Activated CD4-positive, alpha-beta T cell treated with anti-CD3 and anti-CD28 coated beads for 1 hour (primary cell): ENCODE results near the gene COPB2.

Source experiments
- DNase-seq: peaks from one replicate; pipeline ENCODE4 v3.0.0-alpha.2; 2020

The COPB2 gene

GRCh38 chr3:139327231-139327630, 62.2 kb downstream of the COPB2 start:
- no peak for DNase-seq

GRCh38 chr3:139326707-139327106, 62.7 kb downstream of the COPB2 start:
- no peak for DNase-seq

GRCh38 chr3:139326131-139326530, 63.3 kb downstream of the COPB2 start:
- DNase-seq: no peak

GRCh38 chr3:139325551-139325950, 63.9 kb downstream of the COPB2 start:
- no peak for DNase-seq

- no peak for DNase-seq
Measured at GRCh38 chr3:139324456-139324855, 65.0 kb downstream of the COPB2 start.

GRCh38 chr3:139323146-139323545, 66.3 kb downstream of the COPB2 start:
- DNase-seq: no peak

GRCh38 chr3:139322346-139322745, 67.1 kb downstream of the COPB2 start:
- DNase-seq: no peak

GRCh38 chr3:139320551-139321309, 68.7 kb downstream of the COPB2 start:
- DNase-seq: no peak

- DNase-seq: no peak
Measured at GRCh38 chr3:139319428-139320402, 69.7 kb downstream of the COPB2 start.

- DNase-seq: no peak
Measured at GRCh38 chr3:139318826-139319225, 70.6 kb downstream of the COPB2 start.

- DNase-seq: no peak
Measured at GRCh38 chr3:139318431-139318816, 71.0 kb downstream of the COPB2 start.

- DNase-seq: no peak
Measured at GRCh38 chr3:139317660-139318430, 71.6 kb downstream of the COPB2 start.

- DNase-seq: no peak
Measured at GRCh38 chr3:139317215-139317614, 72.2 kb downstream of the COPB2 start.

- no peak for DNase-seq
Measured at GRCh38 chr3:139313921-139314320, 75.5 kb downstream of the COPB2 start.

GRCh38 chr3:139312959-139313358, 76.5 kb downstream of the COPB2 start:
- no peak for DNase-seq

GRCh38 chr3:139312416-139312815, 77.0 kb downstream of the COPB2 start:
- no peak for DNase-seq

GRCh38 chr3:139311557-139311956, 77.9 kb downstream of the COPB2 start:
- no peak for DNase-seq

GRCh38 chr3:139310474-139310933, 78.9 kb downstream of the COPB2 start:
- no peak for DNase-seq

- no peak for DNase-seq
Measured at GRCh38 chr3:139309880-139310279, 79.6 kb downstream of the COPB2 start.

GRCh38 chr3:139309061-139309591, 80.3 kb downstream of the COPB2 start:
- no peak for DNase-seq

GRCh38 chr3:139308560-139308959, 80.9 kb downstream of the COPB2 start:
- DNase-seq: no peak
